D721Med (cell line): ENCODE results near the gene RNF186.

Experiments
- DNase-seq: peaks from one replicate; pipeline ENCODE4 v3.0.0; 2011; ENCODE audit warnings: low spot score; ENCODE audit not compliant: insufficient read length
- FAIRE-seq: peaks from 2 replicates; lab custom pipeline; 2011; peaks lifted over from hg19 to GRCh38; lab: Jason Lieb, UNC
- TF ChIP-seq, protein P1 (sequence below): IDR thresholded peaks from 2 replicates; pipeline ENCODE4 v1.5.1; 2012; ENCODE audit warnings: mild to moderate bottlenecking, control low read depth; ENCODE audit not compliant: insufficient read depth; ENCODE audit errors: missing control alignments

The RNF186 gene

DNA sequence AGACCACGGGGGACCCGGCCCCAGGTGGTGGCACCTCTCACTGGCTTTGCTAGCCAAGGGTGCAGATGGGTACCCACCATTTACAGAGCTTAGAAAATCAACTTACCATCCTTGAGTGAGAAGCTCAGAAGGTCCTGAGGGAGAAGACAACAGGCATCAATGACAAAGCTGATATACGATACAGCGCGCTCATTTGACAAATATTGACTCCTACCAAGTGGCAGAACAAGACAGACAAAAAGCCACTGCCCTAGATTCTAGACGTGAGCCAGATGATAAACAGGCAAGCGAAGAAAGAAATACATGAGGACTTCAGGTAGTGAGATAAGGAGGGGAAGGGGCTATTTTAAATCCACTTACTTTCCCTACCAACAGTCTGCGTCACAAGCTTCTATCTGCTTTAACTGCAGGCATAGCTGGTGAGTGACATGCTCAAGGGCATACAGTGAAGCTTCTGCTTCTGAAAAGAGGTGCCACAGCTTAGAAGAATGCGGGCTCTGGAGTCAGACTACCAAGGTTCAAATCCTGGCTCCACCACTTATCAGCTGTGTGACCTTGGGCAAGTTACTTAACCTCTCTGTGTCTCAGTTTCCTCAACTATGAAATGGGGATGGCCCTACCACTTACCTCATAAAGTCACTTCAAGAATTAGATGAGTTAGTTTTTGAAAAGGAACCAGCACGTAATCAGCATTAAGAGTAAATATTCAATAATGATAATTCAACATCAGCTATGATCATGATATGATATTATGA lies 44.5 kb downstream of the RNF186 start:
- DNase-seq = no peak
- FAIRE-seq = no peak

DNA sequence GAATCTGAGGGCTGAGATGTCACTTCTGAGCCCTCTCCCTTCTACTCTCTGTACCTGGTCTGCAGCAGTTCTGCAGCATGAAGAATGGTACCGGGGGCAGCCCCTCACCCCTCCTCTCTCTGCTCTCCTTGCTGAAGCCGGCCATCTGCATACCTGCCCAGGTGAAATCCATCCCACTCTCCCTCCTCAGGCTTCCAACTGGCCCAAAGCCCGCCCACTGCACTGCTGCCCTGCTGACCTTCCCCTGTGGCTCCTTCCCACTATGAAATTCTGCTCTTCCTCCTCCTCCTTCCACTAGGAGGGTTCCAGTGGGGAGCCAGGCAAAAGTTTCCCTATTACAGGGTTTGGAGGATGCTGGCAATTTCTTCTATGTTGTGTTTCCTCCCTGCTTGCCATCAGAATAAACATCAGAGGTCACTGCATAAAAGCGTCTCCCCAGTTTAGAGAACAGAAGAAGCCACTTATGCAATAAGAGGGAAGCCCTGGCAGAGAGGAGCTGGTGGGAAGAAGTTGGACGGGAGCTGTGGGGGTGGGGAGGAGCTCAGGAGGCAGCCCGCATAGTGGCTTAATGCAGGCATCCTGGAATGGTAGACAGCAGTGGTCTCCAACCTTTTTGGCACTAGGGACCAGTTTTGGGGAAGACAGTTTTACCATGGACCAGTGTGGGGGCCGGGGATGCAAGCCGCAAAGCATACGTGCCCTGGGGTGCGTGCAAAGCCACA lies 45.7 kb downstream of the RNF186 start:
- DNase-seq (no peak), FAIRE-seq (no peak)
- TF ChIP-seq, protein P1, sequence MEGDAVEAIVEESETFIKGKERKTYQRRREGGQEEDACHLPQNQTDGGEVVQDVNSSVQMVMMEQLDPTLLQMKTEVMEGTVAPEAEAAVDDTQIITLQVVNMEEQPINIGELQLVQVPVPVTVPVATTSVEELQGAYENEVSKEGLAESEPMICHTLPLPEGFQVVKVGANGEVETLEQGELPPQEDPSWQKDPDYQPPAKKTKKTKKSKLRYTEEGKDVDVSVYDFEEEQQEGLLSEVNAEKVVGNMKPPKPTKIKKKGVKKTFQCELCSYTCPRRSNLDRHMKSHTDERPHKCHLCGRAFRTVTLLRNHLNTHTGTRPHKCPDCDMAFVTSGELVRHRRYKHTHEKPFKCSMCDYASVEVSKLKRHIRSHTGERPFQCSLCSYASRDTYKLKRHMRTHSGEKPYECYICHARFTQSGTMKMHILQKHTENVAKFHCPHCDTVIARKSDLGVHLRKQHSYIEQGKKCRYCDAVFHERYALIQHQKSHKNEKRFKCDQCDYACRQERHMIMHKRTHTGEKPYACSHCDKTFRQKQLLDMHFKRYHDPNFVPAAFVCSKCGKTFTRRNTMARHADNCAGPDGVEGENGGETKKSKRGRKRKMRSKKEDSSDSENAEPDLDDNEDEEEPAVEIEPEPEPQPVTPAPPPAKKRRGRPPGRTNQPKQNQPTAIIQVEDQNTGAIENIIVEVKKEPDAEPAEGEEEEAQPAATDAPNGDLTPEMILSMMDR = no peak

More for the DNA sequence above, 44.5 kb downstream of the RNF186 start:
- TF ChIP-seq, protein P1 = no peak

DNA sequence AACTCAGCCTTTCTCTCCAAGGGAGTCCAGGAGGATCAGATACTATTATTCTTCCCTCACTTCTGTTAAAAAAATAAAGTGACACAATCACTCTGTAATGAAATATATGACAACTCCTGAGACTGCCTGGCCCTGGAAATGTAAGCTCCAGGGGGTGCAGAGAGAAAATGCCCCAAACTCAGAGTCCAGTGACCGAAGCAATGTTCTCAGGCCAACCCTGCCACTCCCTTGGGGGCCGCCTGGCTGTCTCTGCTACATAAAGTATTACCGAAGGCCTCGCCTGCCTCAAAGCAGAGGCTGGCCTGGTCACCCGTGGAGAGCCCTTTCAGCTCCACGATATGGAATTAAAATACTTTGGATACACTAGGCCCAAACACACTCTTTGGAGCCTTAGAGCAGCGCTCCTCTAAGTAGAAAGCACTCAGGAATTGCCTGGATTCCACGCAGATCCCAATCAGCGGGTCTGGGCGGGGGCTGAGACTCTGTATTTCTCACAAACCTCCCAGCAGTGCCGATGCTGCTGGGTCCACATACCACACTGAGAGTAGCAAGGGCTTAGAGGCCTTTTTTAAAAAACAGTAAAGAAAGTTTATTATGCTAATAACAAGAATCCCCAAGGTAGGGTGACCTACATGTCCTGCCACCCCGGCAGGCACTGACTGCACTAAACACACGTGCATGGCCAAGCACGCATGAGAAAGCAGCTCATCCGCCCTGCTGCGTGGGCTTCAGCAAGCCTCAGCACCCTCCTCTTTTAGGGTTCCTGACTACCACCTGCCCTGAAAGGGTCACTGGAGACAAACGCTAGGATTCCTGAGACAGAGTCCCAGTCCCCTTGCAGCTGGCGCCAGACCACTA lies 46.5 kb downstream of the RNF186 start:
- FAIRE-seq = no peak
- TF ChIP-seq, protein P1 = no peak
- DNase-seq = no peak

DNA sequence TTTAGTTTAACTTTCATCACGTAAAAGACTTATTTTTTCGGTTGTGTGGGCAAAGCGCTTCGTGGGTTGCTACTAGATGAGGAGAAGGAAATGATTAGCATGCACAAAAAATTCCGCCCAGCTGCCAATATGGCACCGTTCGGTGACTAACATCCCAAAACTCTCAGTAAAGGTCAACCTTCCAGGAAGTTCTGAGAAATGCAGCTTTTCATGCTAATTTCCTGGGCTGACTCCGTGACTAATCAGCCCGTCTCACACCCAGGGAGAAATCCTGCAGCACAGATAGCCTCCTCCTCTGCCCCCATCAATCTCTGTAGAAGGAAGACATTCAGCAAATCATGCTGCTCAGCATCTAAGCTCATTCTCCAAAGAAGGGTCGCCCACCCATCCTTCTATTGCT lies 49.5 kb downstream of the RNF186 start:
- FAIRE-seq = no peak
- TF ChIP-seq, protein P1 = no peak
- no peak for DNase-seq

DNA sequence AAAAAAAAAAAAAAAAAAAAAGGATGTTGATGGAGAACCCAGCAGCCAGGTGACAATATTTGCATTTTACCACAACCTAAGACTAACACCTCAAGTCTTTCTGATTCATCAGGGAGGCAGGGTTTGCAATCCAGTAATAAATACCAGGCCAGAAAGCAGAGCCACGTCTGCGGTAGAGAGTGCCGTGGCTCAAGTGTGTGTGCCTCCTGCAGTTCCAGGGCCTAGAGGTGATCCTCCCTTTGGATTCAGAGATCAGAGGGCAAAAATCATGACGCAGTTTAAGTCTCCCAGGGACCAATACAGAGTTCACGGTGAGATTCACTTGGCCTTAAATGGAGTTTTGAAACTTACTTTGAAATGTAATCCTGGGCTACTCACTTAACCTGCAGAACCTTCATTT lies 50.2 kb downstream of the RNF186 start:
- TF ChIP-seq, protein P1 = no peak
- FAIRE-seq = no peak
- DNase-seq = no peak
